ENCODE measurements around the gene IP6K1.
A peak's percentile ranks its signal among the peaks of the same experiment; 100 is the strongest.
"Not testable (repeated sequence)": the region's sequence is repeated elsewhere in the genome, so short reads cannot be mapped to it uniquely, and the experiment has no call there.

IP6K1 gene

DNA sequence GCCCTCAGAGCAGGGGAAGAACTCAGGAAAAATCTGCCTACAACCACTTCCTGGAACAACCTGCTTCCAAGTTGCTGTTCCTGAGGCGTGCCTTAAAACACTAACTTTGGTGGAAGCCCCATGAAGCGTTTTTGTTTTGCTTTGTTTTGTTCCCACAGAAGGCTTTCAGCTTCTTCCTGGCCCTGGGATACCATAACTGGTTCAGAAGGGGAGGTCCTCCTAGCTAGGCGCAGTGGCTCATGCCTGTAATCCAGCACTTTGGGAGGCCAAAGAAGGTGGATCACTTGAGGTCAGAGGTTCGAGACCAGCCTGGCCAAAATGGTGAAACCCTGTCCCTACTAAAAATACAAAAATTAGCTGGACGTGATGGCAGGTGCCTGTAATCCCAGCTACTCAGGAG lies 1.2 kb upstream of the IP6K1 start:
- no peak for ATAC-seq
- TF ChIP-seq, protein P1, sequence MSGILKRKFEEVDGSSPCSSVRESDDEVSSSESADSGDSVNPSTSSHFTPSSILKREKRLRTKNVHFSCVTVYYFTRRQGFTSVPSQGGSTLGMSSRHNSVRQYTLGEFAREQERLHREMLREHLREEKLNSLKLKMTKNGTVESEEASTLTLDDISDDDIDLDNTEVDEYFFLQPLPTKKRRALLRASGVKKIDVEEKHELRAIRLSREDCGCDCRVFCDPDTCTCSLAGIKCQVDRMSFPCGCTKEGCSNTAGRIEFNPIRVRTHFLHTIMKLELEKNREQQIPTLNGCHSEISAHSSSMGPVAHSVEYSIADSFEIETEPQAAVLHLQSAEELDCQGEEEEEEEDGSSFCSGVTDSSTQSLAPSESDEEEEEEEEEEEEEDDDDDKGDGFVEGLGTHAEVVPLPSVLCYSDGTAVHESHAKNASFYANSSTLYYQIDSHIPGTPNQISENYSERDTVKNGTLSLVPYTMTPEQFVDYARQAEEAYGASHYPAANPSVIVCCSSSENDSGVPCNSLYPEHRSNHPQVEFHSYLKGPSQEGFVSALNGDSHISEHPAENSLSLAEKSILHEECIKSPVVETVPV (CRISPR knock-in tag; IDR thresholded peaks at IDR 0.05) = no peak
- TF ChIP-seq ARNTL (CRISPR knock-in tag; IDR thresholded peaks at IDR 0.05; ENCODE audit: borderline replicate concordance, low read depth) (no peak), ZFP3 (CRISPR knock-in tag; IDR thresholded peaks at IDR 0.05) (no peak), RARB (CRISPR knock-in tag; IDR thresholded peaks at IDR 0.05) (no peak), BACH2 (CRISPR knock-in tag; IDR thresholded peaks at IDR 0.05; ENCODE audit: borderline replicate concordance) (no peak), ZNF70 (CRISPR knock-in tag; IDR thresholded peaks at IDR 0.05) (no peak), TCF4 (CRISPR knock-in tag; IDR thresholded peaks at IDR 0.05; ENCODE audit: borderline replicate concordance) (no peak)
- TF ChIP-seq, protein P2, sequence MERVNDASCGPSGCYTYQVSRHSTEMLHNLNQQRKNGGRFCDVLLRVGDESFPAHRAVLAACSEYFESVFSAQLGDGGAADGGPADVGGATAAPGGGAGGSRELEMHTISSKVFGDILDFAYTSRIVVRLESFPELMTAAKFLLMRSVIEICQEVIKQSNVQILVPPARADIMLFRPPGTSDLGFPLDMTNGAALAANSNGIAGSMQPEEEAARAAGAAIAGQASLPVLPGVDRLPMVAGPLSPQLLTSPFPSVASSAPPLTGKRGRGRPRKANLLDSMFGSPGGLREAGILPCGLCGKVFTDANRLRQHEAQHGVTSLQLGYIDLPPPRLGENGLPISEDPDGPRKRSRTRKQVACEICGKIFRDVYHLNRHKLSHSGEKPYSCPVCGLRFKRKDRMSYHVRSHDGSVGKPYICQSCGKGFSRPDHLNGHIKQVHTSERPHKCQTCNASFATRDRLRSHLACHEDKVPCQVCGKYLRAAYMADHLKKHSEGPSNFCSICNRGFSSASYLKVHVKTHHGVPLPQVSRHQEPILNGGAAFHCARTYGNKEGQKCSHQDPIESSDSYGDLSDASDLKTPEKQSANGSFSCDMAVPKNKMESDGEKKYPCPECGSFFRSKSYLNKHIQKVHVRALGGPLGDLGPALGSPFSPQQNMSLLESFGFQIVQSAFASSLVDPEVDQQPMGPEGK (CRISPR knock-in tag; IDR thresholded peaks at IDR 0.05; ENCODE audit: borderline replicate concordance) = no peak
- TF ChIP-seq, protein P3, sequence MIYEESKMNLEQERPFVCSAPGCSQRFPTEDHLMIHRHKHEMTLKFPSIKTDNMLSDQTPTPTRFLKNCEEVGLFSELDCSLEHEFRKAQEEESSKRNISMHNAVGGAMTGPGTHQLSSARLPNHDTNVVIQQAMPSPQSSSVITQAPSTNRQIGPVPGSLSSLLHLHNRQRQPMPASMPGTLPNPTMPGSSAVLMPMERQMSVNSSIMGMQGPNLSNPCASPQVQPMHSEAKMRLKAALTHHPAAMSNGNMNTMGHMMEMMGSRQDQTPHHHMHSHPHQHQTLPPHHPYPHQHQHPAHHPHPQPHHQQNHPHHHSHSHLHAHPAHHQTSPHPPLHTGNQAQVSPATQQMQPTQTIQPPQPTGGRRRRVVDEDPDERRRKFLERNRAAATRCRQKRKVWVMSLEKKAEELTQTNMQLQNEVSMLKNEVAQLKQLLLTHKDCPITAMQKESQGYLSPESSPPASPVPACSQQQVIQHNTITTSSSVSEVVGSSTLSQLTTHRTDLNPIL (CRISPR knock-in tag; IDR thresholded peaks at IDR 0.05; ENCODE audit: low read depth) = no peak

DNA sequence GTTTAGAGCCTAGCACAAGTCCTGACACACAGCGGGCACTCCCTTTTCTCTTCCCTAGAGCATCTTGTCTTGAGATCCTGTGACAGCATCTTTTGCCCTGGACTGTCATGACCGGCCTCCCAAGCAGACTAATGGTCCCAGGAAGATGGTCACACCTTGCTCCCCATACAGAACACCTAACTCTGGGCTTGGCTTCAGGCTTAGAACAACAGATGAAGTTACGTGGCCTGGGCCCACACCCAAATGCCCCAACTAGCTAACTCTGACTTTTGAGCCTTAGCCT lies 781 bp upstream of the IP6K1 start:
- TF ChIP-seq BACH2 (CRISPR knock-in tag; IDR thresholded peaks at IDR 0.05; ENCODE audit: borderline replicate concordance) (no peak), TCF4 (CRISPR knock-in tag; IDR thresholded peaks at IDR 0.05; ENCODE audit: borderline replicate concordance) (no peak)
- ATAC-seq = no peak

DNA sequence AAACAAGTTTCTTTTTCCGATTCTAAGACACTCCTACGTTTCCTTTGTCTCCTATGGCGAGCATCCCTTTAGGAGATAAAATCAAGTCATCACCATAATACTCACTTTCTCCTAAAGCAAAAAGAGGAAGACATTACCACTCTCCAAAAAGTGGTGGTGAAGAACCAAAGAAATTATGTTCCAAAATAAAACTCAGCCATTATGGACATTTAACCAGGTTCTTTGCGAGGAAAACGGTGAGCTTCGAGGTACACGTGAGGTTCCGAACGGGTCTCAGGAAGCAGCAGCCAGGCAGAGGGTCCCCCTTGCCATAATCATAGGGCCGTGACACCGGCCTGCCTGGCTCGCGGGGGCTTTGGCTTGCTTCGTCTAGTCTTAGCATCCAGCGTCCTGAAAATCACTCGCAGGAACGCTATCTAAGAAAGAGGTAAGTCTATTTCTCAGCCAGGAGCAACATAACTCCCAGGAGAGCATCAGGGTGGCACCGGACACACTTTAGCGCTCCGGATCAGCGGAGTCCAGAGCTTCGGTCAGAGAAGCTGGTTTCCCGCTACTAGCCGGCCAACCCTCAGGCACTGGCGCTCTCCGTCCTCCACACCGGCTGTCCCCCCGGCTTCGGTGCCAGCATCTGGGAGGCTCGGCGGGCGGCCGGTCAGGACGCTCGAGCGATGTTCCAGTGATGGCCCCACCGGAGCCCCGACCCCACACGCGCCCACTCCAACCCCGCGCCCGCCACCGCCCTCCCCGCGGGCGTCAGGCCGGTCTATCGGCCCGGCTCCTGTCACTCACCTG lies 581 bp downstream of the IP6K1 start:
- peak; percentile 67 for ATAC-seq
- TF ChIP-seq, protein P1 (CRISPR knock-in tag; IDR thresholded peaks at IDR 0.05) = no peak
- no peak for TF ChIP-seq ZNF8 (CRISPR knock-in tag; IDR thresholded peaks at IDR 0.05)
- no peak for TF ChIP-seq ARNTL (CRISPR knock-in tag; IDR thresholded peaks at IDR 0.05; ENCODE audit: borderline replicate concordance, low read depth)

DNA sequence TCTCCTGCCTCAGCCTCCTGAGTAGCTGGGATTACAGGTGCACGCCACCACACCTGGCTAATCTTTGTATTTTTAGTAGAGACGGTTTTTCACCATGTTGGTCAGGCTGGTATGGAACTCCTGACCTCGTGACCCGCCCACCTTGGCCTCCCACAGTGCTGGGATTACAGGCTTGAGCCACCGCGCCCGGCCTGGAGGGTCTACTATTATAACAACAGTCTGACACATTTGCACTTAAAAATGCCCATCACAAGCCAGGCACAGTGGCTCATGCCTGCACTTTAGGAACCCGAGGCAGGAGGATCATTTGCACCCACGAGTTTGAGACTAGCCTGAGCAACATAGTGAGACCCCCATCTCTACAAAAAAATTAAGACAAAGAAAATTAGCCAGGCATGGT lies 4.1 kb downstream of the IP6K1 start:
- not testable (repeated sequence) for ATAC-seq

DNA sequence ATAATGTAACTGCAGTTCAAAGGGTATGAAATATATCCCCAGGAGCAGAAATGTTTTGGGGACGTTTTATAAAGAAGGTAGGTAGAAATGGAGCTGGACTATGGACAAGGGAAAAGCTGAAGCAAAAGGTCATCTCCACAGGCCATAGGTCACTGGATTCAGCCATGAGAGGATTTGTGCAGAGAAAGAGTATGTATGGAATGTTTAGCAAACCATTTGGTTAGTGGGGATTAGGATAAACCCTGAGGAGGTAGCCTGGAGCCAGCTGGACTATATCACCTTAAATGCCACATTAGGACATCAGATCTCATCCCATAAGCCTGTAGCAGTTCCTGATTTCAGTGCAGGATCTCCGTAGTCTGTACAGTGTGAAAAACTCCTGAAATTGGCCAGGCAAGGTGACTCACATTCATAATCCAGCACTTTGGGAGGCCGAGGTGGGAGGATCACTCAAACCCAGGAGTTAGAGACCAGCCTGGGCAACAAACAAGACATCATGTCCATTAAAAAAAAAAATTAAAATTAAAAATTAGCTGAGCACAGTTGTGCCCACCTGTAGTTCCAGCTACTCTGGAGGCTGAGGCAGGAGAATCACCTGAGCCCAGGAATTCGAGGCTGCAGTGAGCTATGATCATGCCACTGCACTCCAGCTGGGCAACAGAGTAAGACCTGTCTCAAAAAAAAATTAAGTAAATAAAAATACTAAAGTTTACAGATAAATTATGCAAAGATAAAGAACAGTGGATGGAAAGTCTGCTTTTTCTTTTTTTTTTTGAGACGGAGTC lies 4.7 kb downstream of the IP6K1 start:
- no peak for ATAC-seq

DNA sequence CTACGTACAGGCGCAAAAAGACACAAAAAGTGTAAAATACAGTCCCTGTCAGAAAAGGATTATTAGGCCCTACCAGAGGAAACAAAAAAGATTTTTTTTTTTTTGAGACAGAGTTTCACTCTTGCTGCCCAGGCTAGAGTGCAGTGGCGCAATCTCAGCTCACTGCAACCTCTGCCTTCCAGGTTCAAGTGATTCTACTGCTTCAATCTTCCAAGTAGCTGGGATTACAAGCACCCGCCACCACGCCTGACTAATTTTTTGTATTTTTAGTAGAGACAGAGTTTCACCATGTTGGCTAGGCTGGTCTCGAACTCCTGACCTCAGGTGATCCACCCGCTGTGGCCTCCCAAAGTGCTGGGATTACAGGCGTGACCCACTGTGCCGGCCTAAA lies 5.4 kb downstream of the IP6K1 start:
- ATAC-seq = not testable (repeated sequence)

More for the DNA sequence above, 4.7 kb downstream of the IP6K1 start:
- no peak for TF ChIP-seq ISL1 (CRISPR knock-in tag; IDR thresholded peaks at IDR 0.05)
- TF ChIP-seq ARNTL (CRISPR knock-in tag; IDR thresholded peaks at IDR 0.05; ENCODE audit: borderline replicate concordance, low read depth) = no peak
- TF ChIP-seq, protein P2 (CRISPR knock-in tag; IDR thresholded peaks at IDR 0.05; ENCODE audit: borderline replicate concordance) = no peak
- TF ChIP-seq, protein P1 (CRISPR knock-in tag; IDR thresholded peaks at IDR 0.05) = no peak
- no peak for TF ChIP-seq RARB (CRISPR knock-in tag; IDR thresholded peaks at IDR 0.05)
- no peak for TF ChIP-seq ZC3H10 (CRISPR knock-in tag; IDR thresholded peaks at IDR 0.05)
- TF ChIP-seq ZNF70 (CRISPR knock-in tag; IDR thresholded peaks at IDR 0.05) = no peak
- no peak for TF ChIP-seq GLIS3 (CRISPR knock-in tag; IDR thresholded peaks at IDR 0.05)
- TF ChIP-seq ZFP3 (CRISPR knock-in tag; IDR thresholded peaks at IDR 0.05) = no peak
- TF ChIP-seq CSDC2 (CRISPR knock-in tag; IDR thresholded peaks at IDR 0.05) = no peak
- no peak for TF ChIP-seq TCF4 (CRISPR knock-in tag; IDR thresholded peaks at IDR 0.05; ENCODE audit: borderline replicate concordance)
- TF ChIP-seq, protein P3 (CRISPR knock-in tag; IDR thresholded peaks at IDR 0.05; ENCODE audit: low read depth) = no peak

All from SK-N-SH treated with all-trans-retinoic acid at 6 μM for 48 hours (cell line).